Non-pigmented ciliary epithelial cell (primary cell): ENCODE results near the gene BCL6.
A peak's percentile ranks its signal among the peaks of the same experiment; 100 is the strongest.
"Not testable (repeated sequence)": the region's sequence is repeated elsewhere in the genome, so short reads cannot be mapped to it uniquely, and the experiment has no call there.

ENCODE experiments used
- DNase-seq: peaks from one replicate; pipeline ENCODE4 v3.0.0-alpha.2; 2010; ENCODE audit warnings: low read depth

BCL6 gene

GRCh38 chr3:187713504-187713903 is 31.8 kb downstream of the BCL6 start:
- no peak for DNase-seq

DNA sequence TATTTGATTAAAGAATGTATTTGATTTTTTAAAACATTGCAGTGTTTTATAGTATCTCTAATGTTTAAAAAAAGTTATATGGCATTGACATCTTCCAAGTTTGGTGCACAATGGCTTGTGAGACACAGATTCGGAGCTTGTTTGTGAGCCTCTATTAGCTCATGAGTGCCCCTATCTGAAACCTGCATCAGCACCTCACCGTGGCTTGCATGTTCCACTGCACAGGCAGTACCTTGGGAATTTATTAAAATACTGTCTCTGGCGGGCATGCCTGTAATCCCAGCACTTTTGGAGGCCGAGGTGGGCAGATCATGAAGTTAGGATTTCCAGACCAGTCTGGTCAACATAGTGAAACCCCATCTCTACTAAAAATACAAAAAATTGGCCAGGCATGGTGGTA is 36.1 kb downstream of the BCL6 start:
- DNase-seq = no peak

- no peak for DNase-seq
Measured at GRCh38 chr3:187708696-187709095, 36.6 kb downstream of the BCL6 start.

GRCh38 chr3:187706971-187707370 is 38.3 kb downstream of the BCL6 start:
- DNase-seq = no peak

GRCh38 chr3:187705164-187705563 is 40.1 kb downstream of the BCL6 start:
- DNase-seq = no peak

GRCh38 chr3:187702507-187703033 is 42.7 kb downstream of the BCL6 start, which contains the start of gene RTP2:
Gene RTP2 (minus strand): TSS chr3:187702557. CDS start chr3:187702128, 429 bp downstream.
- DNase-seq = no peak

GRCh38 chr3:187700249-187700648 is 45.0 kb downstream of the BCL6 start:
- DNase-seq = no peak

GRCh38 chr3:187698499-187699399 is 46.5 kb downstream of the BCL6 start:
- DNase-seq = no peak

DNA sequence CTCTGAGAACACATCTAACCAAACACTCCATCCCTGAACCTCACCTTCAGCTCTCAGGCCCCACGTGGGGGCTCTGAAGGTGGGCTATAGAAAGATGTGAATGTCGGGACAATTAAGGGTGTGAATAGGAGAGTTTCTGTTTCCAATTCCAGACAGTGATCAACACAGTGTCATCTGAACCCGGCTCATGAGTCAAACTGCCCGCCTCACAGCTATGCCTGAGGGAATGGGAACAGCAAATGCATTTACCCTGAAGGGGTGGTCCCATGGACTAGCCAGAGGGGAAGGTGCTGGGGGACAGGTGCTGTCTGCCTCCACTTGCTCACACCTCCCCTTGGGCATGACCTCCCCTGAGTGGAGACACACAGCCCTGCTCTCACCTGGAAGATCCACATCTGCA is 49.2 kb downstream of the BCL6 start:
- no peak for DNase-seq

- no peak for DNase-seq
Measured at GRCh38 chr3:187695449-187695848, 49.8 kb downstream of the BCL6 start.

DNA sequence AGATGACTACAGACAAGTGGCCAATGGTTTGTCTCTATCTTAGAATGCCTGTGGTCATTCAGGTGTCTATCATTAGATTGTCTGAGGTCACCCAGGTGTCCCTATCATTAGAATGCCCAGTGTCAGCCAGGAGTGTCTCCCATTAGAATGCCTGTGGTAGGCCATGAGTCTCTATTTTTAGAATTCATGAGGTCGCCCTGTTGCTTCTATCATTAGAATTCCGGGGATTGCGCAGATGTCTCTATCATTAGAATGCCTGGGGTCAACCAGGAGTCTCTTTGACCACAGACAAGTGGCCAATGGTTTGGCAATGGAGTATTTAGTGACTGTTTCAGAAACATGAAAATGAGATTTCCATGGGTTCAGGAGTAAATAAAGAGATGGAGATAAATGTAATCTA is 50.5 kb downstream of the BCL6 start:
- peak; percentile 36 for DNase-seq

DNA sequence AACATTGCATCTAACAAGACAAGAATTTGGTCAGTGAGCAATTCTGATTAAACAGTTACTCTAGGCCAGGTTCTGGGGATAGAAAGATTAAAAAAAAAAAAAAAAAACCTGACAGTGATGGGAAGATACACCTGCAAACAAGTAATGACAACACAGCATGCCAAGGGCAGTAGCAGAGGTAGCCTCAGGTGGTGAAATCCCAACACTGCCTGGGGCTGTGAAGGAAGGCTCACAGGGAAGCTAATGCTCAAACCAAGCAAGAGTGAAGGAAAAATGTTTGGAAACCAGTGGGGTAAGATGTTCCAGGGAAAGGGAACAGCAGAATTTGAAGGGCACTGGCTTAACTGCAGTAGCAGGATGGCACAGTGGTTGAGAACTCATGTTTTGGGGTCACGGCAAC is 51.8 kb downstream of the BCL6 start:
- DNase-seq = no peak

DNA sequence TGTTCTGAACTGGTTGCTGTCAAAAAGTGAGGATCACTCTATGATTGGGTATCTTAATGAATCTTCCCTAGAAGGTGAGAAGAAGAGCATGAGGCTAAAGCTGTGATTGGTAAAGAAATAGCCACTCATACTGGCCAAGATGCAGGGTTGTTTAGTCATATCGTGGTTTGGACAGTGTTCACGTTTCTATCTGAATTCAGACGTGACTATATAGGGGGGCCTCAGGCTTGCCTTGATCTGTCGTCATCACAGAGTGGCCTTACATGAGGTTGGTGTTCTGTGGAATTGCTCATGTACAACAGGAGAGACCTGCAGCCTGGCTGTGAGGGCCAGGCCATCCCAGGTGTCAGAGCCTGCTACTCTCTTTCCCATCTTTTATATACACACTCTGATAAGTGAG is 55.3 kb downstream of the BCL6 start:
- DNase-seq = no peak

DNA sequence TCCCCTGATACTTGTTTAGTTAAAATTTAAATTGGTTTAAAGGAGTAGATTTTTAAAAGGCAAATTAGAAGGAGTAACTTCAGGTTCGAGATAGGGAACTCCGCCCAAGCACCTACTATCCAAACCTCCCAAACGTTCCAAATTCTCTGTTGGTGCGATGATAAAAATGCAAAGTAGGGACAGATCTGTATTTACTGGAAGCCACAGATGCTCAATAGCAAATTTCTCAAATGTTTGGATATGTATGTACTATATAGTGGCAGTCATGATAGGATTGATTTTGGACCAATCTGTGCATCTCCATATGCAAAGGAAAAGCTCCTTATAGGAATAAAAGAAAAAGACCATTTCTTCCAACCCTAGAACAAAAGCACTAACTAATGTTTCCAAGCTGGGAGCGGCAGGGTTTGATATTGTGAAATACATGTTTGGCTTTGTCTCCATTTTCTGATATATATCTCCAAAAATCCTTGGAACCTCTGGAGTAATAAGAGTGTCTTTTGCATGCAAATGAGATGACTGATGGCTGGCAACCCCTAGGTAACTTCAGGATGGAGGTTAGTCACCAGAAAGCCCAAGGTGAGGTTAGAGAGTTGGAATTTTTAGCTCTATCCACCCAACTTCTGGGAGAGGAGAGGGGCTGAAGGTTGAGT is 58.5 kb downstream of the BCL6 start:
- no peak for DNase-seq

- DNase-seq = no peak
Measured at GRCh38 chr3:187685948-187686347, 59.3 kb downstream of the BCL6 start.

DNA sequence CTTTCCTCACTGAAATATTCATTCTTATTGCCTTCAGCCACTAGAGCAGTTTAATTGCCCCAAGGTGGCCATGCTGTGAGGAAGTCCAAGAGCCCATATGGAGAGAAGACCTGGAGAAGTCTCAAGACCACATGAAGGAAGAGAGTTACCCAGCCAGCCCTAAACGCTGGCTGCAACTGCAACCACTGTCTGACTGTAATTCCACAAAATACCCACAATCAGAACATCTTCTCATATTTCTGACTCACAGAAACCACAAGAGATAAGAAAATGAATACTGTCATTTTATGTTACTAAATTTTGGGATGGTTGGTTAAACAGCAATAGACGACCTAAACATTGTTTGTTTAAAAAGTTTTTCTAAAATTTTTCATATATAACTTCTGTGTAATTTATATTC is 60.4 kb downstream of the BCL6 start:
- DNase-seq = peak; percentile 48

DNA sequence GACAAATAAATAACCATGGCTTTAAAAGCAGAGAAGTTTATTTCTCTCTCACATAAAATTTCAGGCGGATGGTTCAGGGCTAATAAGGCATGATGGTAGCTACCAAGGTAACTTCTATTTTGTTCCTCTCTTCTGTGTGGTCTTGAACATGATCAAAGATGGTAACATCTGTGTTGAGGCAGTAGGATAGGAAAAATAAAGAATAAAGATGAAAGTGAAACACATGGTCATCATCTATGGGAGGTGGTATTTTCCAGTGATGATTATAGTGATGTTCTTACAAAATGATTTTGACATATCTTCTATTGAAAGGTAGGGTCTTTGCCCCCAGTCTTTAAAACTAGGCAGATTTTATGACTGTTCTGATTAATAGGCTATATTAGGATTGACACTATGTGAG is 60.8 kb downstream of the BCL6 start:
- DNase-seq = no peak

DNA sequence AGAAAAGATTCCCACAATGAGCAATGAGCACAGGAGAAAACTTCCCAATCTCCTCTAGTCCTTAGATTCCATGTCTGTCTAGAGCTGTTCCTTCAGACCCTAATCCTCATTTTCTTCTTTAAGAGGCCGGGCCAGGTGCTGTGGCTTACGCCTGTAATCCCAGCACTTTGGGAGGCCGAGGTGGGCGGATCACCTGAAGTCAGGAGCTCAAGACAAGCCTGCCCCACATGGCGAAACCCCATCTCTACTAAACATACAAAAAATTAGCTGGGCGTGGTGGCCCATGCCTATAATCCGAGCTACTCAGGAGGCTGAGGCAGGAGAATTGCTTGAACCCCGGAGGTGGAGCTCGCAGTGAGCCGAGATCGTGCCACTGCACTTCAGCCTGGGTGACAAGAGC is 63.5 kb downstream of the BCL6 start:
- DNase-seq = not testable (repeated sequence)

DNA sequence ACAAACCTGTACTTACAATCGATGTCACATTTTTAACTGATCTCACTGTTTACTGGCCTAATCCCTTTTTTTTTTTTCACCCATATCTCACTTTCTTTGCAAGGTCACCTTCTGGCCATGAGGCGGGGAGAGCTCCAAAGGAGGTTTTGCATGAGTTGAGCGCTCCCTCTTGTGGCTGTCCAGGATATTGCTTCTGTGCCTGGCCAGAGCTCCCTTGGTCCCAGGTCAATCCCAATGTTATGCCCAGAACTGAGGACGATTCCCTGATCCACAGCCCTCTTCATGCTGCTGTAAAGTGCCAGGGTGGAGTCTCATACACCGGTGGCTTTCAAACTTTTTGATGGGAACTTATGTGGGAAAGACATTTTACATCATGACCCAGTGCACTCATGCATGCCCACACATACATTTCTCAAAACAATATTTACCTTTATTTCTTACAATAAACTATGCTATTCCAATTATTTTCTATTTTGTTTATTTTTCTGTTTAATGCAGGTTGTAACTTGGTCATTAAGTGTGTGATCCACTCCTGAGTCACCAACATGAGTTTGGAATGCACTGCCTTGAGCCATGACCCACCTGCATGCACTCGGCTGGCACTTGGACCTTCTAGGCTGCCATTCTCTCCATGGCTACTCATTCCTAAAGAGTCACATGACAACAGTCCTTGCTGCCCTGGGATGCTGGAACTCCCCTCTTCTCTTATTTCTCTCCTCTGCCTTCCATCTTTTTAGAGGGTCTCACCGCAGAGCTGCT is 65.5 kb downstream of the BCL6 start:
- peak; percentile 38 for DNase-seq

DNA sequence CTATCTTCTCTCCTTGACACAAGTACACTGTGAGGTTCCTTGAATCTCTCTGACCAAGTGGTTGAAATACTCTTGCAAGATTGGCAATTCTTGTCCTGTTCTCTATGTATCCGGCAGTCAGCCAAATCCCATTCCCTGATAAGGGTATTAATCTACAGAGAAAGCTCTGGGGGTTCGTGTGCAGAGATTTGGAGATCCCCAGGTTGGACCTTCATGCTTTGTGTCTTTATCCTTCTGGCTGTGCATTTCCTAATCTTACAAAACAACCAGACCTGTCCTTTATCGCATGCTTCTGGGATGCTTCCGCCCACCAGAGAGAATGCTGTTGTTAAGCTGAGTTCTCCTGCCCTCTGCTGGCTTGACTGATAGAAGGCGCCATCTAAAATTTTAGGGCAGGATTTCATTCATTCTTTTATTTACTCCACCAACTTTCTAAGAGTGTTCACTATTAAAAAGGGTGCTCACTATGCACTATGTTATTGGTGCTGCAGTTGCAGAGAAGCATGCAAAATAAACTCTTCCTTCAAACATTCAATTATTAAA is 66.5 kb downstream of the BCL6 start:
- DNase-seq = peak; percentile 37

GRCh38 chr3:187677604-187678003 is 67.7 kb downstream of the BCL6 start:
- DNase-seq = no peak

GRCh38 chr3:187673012-187673411 is 72.3 kb downstream of the BCL6 start:
- no peak for DNase-seq
